GM21423 (cell line): ENCODE measurements around the gene PIGS.
"Not testable (repeated sequence)": the region's sequence is repeated elsewhere in the genome, so short reads cannot be mapped to it uniquely, and the experiment has no call there.

ENCODE experiments used
- ATAC-seq: cut with Tn5 transposase; IDR thresholded peaks from one replicate; pipeline ENCODE4 v1.9.1; 2021; ENCODE audit warnings: mild to moderate bottlenecking, moderate library complexity; ENCODE audit not compliant: unreplicated experiment

PIGS gene

DNA sequence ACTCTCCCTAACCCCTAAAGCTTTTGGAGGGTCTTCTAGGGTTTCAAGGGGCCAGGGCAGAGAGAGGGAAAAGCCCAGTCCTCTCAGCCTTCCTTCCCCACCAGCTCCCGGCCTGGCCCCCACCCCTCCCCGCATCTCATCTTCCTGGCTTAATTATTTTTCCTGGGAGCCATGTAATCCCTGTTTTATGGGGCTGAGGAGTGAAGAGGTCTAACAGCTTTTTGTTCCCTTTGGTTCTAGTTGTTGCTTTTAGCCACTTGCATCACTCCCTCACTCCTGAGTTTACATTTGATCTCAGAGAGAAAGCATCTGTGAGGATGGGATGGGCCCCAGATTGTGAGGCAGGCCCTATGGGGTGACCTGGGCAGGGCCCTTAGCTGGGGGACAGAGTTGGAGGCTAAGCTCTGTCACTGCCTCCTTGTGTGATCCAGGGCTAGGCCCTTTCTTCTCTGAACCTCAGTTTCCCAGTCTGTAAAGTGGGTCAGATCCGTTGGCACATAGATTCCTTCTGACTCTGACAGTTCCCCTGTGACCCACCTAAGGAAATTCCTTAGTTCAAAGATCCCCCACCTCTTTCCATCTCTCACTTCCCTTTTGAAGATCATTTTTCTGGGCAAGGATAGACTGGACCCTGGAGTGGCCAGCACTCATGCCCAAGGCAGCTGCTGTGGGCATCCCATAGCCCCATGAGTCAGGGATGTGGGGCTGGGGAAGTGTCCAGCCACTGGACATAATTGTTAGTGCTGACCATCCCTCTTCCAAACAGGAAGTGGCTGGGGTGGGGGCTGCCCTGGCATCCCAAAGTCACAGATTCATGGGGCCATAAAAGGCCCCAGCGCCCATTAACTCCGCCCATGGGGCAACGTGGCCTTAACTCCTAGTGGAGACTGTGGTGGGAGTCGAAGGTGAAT lies 39.0 kb downstream of the PIGS start:
- ATAC-seq, result no peak

DNA sequence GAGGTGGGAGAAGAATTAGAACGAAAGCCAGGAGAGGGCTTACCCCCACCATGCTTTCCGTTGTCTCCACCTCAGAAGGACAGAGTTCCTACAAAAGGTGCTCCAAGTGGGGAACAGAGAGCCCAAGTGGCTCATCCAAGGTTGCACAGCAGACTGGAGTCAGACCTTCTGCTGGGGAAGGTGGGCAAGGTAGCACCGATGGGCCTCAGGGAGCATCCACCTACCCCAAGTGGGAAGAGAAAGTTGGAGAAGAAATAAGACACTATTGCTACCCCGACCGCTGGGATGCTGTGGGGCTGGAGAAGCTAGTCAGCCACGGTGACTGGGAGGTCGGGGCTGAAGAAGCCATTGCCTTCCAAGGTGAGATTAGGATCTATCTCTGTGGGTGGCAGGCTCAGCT lies 40.4 kb downstream of the PIGS start:
- no peak for ATAC-seq

DNA sequence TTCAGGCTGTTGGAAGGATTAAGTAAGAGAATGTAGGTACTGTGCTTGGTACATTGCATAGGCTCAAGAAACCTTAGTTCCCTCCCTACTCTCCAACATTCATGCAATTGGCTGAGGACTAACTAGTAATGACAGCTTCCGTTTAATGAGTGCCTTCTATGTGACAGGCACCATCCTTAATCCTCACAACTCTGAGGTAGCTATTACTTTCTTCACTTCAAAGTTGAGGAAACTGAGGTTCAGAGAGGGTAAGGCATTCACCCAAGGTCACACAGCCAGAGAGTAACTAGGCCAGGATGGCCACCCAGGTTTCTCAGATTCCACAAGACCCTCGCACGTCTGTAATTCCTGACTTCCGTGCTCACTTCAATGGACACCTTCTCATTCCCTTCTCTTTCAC lies 41.1 kb downstream of the PIGS start:
- ATAC-seq, result no peak

DNA sequence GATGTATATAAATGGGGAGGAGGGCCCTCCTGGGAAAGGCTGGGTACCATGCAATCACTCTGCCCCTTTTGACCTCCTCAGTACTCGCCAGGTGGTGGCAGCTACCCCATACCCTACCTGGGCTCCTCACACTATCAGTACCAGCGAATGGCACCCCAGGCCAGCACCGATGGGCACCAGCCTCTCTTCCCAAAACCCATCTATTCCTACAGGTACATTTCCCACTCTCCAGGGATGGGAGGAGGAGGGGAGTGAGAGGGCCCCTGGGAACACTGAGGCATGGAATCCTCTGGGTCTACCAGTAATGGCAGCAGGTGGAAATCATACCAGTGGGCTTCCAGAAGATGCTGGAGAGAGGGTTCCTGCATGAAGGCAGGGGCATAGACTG lies 42.3 kb downstream of the PIGS start:
- no peak for ATAC-seq

DNA sequence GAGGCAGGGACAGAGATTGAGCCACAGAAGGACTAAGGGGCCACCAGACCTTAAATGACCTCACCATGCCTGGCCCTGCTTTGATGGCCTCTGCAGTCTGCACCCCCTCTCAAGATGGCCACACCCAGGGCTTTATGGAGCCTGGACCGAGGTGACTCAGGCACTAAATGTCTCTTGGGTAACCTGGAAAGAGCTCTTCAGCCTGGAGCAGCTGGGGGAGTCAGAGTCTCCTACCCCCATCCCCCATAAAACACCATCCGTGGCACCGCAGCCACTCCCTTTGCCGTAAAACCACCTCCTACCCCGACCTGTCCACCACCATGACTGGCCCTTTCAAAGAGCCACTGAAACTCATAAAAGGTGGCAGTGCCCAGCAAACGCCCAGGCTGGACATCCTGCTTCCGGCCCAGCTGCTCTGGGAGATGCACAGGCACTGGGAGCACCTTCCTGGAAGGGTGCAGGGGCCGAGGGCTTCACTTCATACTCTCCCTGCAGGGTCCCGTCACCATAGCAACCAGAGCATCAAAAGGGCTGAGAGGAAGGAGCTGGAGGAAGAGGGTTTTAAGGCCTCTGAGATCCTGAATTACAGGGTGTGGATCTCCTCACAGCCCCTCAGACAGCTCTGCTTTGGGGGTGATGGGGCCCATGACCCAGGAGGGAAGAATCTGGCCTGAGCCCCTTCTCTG lies 42.9 kb downstream of the PIGS start:
- ATAC-seq, result no peak

DNA sequence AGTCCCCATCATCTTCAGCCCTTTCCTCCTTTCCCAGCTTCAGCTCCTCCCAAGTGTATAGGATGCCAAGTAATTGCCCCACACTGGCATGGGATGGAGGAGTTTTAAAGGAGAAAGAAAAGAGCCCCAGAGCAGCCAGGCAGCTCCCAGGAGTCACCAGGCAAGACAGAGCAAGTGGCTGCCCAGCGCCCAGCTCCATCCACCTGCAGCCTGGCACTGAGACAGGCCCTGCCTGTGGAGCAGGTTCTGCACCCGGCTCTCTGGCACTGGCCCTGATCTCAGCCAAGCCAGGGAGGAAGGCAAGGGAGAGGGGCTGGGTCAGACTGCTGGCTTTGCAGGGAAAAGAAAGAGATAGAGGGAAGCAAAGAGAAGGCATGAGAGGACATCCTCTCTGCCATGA lies 43.5 kb downstream of the PIGS start:
- no peak for ATAC-seq

DNA sequence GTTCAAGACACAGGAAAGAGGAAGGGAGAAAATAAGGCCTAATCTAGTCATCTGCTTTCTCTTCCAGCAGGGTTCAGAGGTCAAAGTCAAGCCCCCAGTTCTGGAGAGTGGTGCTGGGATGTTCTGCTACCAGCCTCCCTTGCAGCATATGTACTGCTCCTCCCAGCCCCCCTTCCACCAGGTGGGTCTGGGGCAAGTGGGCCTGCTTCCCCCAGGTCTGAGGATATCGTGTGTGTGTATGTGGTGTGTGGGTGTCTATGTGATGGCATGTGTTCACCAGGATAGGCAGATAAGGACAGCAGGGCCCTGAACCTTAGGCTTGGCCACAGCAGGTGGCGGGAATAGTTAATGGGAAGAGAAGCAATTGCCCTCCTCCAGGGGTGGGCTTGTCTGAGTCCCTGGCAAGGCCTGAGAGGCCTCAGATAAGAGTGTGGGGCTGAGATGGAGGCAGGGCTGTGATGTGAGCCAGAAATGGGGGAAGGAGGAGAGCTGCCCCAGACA lies 44.1 kb downstream of the PIGS start:
- no peak for ATAC-seq

DNA sequence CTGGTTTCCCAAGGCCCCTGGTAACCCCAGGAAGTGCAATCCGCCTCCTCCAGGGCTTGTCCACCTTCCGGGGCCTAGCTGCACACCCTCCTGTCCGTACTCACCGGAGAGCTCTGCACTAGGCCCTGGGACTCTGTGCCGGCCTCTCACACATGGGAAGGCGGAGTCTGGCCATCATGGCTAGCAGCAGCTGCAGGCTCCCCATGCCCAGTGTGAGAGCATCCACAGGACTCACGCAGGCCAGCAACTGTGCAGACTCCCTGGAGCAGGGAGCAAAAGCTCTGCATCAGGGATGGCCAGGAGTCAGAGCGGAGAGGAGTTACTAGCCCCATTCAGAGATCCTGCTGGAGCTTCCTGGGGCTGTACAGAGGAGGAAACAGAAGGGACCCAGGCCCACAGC lies 44.9 kb downstream of the PIGS start:
- no peak for ATAC-seq

DNA sequence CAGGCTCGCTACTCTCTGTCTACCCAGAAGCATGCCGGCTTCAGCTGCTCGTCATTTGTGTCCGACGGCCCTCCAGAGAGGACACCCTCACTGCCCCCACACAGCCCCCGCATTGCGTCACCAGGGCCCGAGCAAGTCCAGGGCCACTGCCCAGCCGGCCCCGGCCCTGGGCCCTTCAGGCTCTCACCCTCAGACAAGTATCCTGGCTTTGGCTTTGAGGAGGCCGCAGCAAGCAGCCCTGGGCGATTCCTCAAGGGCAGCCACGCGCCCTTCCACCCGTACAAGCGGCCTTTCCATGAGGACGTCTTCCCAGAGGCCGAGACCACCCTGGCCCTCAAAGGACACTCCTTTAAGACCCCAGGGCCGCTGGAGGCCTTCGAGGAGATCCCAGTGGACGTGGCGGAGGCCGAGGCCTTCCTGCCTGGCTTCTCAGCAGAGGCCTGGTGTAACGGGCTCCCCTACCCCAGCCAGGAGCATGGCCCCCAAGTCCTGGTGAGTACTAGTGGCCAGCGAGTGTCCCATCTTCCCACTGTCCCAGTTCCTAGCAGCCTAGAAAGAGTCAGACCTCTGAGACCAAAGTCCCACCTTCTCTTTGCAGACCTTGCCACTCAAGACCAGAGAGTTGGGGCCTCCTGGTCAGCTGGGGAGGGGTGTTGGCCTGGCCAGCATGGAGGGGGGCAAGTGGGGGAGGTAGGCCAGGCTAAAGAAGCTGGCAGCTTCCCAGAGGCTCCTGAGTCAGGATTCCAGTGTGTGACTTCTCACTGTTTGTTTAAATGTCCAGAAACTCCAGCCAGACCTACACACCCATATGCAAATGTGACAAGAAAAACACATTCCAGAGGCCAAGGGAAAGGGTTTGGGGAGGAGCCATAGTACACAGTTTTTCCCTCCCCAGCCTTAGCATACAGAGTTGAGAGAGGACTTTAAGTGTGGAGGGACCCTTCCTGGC lies 46.6 kb downstream of the PIGS start:
- ATAC-seq, result no peak

DNA sequence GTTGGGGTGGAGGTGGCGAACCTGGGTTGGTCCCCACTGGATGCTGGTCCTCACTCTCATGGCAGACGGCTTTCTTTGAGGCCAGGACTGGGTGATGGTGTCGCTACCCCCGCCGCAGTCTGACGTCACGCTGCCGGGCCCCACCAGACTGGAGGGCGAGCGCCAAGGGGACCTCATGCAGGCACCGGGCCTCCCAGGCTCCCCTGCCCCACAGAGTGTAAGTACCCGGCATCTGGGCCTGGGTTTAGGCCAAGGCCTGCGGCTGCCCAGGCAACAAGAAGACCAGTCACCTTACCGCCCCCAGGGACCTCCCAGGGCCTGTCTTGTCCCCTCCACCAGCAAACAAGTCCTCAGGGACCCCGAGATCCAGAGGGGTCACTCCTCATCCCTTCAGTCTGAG lies 47.4 kb downstream of the PIGS start:
- ATAC-seq, result no peak

DNA sequence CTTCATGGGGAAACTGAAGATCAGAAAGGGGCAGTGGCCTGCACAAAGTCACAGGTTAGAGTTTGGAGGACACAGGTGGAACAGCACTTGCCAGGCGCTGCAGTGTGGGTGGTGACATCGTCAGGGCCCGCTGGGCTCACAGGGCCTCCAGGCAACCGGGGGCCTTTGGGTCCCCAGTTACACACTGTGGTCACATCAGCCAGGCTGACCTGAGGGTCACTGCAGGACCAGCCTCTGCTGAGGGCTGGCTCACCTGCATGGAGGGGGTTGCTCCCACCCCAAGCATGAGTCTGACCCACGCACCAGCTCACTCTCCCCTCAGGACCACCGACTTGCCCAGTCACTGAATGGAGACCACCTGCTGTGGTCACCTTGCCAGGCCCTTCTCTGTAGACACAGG lies 48.1 kb downstream of the PIGS start:
- no peak for ATAC-seq

DNA sequence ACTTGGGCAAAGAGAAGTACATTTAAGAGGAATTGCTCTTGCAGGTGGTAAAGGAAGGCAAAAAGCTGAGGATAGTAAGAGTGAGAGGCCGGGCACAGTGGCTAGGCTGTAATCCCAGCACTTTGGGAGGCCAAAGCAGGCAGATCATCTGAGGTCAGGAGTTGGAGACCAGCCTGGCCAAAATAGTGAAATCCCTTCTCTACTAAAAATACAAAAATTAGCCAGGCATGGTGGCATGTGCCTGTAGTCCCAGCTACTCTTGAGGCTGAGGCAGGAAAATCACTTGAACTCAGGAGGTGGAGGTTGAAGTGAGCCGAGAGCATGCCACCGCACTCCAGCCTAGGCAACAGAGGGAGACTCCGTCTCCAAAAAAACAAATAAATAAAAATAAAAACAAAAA lies 49.0 kb downstream of the PIGS start:
- ATAC-seq, result not testable (repeated sequence)

DNA sequence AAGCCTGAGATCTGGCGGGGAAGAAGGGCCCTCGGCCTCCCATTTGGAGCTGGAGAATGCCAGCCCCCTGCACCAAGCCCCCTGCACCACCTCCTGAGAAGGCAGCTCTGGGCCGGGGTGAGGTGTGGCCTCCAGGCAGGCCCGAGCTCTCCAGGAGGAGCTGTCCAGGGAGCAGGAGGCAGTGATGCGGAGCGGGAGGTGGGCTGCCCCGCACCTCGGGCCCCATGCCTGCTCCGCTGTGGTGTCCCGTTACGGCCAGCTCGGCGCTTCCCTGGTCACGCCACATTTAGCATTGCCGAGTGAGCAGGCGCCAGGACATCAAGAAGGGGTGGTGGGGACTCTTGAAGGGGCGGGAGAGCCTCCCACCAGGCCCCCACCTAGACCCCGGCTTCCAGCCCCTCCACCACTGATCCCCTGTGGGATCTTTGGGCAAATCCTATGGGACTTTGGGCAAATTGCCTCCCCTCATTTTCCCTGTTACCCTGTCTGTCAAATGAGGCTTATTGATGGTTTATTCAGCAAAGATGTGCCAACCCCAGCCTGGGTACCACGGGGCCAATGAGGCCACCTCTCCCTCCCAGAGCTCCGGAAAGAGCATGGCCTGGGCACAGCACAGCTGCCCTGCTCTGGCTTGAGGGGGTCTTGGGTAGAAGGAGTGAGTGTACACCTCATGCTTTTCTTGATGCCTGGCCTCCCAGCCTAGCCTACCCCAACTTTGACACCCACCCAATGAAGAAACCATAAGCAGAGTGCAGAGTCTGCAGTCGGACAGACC lies 49.8 kb downstream of the PIGS start:
- no peak for ATAC-seq

DNA sequence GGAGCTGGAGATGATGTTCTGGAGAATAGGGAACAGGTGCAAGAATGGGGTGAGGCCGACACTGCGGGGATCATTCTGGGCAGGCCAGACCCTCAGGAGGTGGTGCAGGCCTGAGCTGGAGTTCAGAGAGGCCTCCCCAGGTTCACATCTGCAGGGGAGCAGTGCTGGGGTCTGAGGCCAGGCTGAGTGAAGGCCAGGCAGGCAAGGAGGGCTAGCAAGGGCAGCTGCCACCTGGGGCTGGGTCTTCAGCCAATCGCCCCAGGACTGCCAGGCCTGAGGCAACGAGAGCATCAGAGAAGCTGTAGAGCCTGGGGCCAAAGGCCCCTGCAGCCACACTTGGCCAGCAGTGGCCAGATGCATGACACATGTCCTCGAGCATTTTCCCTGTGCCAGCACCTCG lies 50.6 kb downstream of the PIGS start:
- no peak for ATAC-seq

DNA sequence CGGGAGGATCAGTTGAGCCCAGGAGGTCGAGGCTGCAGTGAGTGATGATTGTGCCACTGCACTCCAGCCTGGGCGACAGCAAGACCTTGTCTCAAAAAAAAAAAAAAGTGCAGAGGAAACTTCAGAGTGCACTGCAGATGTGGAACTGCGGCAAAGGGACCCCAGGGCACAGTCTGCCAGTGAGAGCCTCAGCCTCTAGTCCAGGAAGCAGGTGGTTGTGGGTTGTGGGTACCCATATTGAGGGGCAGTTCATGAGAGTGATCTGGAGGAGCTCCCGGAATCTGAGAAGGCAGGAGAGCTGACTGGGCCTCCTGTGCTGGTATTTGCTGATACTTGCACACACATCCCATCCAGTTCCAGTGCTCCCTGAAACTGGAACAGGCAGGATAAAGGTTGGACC lies 52.1 kb downstream of the PIGS start:
- no peak for ATAC-seq

DNA sequence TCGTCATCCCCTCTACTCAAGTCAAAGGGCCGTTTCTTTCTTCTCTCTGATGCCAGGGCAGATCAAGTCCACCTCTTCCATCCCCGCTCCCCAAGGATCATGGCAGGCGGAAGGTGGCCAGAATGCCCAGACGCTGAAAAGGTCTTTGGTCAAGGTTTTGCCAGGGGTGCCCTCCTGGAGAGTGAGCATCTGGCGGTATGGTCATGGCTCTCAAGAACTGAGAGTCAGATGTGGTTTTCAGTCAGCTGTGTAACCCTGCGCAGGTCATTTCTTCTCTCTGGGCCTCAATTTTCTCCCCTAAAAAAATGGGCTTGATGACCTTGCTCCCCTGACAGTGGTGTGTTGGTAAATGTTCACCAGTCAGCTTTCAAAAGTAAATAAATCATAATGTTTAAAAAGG lies 52.7 kb downstream of the PIGS start:
- no peak for ATAC-seq

DNA sequence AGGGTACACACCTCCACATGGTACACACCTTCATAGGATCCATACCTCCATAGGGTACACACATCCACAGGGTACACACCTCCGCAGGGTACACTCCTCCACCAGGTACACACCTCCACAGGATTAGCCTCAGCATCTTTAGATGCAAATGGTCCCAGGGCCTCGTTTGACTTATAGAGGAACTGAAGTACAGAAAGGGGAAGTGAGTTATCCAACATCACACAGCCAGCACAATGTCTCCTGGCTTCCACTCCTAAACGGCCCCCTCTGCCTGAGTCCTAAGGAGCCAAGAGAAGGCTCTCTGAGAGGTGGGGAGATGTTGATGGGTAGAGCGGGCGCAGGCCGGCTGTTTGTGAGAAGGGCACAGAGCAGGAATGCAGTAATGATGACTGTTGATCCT lies 53.2 kb downstream of the PIGS start:
- no peak for ATAC-seq

DNA sequence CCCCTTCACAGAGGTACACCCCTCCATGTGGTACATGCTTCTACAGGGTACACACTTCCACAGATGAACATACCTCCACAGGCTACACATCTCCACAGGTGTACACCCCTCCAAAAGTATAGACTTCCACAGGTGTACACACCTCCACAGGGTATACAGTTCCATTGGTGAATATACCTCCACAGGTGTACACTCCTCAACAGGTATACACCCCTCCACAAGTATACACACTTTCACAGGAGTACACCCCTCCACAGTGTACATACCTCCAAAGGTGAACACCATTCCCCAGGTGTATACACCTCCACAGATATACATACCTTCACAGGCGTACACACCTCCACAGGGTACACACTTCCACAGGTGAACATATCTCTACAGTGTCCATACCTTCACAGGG lies 55.8 kb downstream of the PIGS start:
- ATAC-seq, result no peak

DNA sequence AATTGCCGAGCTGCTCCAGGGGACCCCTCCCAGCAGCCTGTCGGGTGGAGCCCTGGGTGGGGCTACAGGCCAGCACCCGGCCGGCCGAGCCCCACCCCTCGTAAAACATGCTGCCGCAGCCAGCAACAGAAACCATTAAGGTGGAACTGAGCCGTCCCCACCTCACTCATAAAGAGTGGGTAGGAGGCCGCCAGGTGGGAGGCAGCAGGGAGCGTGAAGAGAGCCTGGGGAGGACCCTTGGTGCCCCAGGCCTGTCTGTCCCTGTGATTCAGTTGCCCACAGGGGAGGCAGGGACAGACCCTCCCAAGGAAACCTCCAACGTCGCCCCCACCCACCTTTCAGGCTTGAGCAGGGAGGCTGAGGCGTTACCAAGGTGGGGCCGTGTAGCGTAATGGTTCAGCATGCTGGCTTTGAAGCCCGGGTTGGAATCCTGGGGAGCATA lies 56.7 kb downstream of the PIGS start:
- no peak for ATAC-seq

DNA sequence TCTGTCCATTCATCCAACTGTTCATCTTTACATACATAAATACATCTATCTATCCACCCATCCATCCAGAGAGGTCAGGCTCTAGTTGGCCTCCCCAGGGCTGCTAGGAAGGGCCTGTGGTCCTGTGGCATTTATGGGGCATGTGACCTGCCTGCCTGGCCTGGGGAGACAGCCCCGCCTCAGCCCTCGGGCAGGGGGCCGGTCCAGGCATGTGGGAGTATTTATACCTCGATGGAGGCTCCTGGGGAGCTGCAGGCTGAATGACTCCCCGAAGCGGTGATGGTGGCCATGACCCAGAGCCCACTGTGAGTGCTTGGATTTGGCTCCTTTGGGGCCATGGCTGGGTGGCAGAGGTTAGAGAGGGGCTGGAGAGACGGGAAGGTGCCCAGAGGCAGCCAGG lies 57.8 kb downstream of the PIGS start:
- no peak for ATAC-seq
